GM12878 (cell line): ENCODE data around the gene TAF3. TPM values are rescaled to one million over a fixed set of nuclear protein-coding genes. Genes with fewer than 3 reads are reported as not detected.

Source experiments
- ATAC-seq: fragments of 200-7000 bp; cut with Tn5 transposase; 3 replicates; pipeline ENCODE4 v1.9.1; 2020; ENCODE audit warnings: mild to moderate bottlenecking, moderate library complexity
- BruUV-seq: library from RNA; stranded (reverse); fragments of 400-500 nt; replicated peaks from 2 replicates; lab custom pipeline; 2021; lab: Mats Ljungman, UMichigan
- CTCF ChIA-PET: fragments of 300-600 bp; sonication (Branson Sonifier 250); formaldehyde crosslinking; extraction: SDS; loops from one replicate; lab custom pipeline; 2021; ENCODE audit warnings: inconsistent platforms; lab: Yijun Ruan, JAX
- POLR2A ChIA-PET: fragments of 350-600 bp; formaldehyde crosslinking; extraction: SDS; loops from one replicate; lab custom pipeline; 2021; ENCODE audit warnings: inconsistent platforms; lab: Charles Lee
- RAD21 ChIA-PET: fragments of 300-600 bp; sonication (Branson Sonifier 250); formaldehyde crosslinking; loops from one replicate; lab custom pipeline; 2023; ENCODE audit warnings: antibody characterized with exemption; ENCODE audit not compliant: unreplicated experiment; lab: Charles Lee
- SMC1A ChIA-PET: fragments of 300-600 bp; sonication (Branson Sonifier 250); formaldehyde crosslinking; loops from one replicate; lab custom pipeline; 2023; ENCODE audit not compliant: unreplicated experiment, uncharacterized antibody; lab: Charles Lee
- DNase-seq: peaks from one replicate; pipeline ENCODE4 v3.0.0-alpha.2; 2011; ENCODE audit warnings: low read depth, low spot score
- FAIRE-seq: peaks from 3 replicates; lab custom pipeline; 2011; peaks lifted over from hg19 to GRCh38; lab: Jason Lieb, UNC
- H2AFZ ChIP-seq: 2 replicates; pipeline ENCODE4 v1.6.0; 2011; ENCODE audit warnings: low read depth, low read length, control low read depth; ENCODE audit not compliant: control insufficient read depth
- H3K27ac ChIP-seq: 2 replicates; pipeline ENCODE4 v1.5.1; 2011; ENCODE audit warnings: control low read depth; ENCODE audit not compliant: control insufficient read depth, insufficient read depth
- H3K27me3 ChIP-seq, 2 experiments: replicated peaks in 1 of 2; 2 replicates each; pipeline versions ENCODE4 v1.6.0 to v1.6.1; 2011; ENCODE audit warnings: low read length in 1 of 2; ENCODE audit not compliant: control insufficient read depth in 2 of 2, insufficient read depth in 2 of 2
- H3K36me3 ChIP-seq, 2 experiments: 2 replicates each; pipeline ENCODE4 v1.5.1; 2011; ENCODE audit warnings: low read length in 1 of 2; ENCODE audit not compliant: control insufficient read depth in 2 of 2, insufficient read depth in 2 of 2
- H3K4me1 ChIP-seq: 2 replicates; pipeline ENCODE4 v1.6.1; 2011; ENCODE audit warnings: mild to moderate bottlenecking, low read length, moderate library complexity, mixed read lengths; ENCODE audit not compliant: control insufficient read depth, insufficient read depth
- H3K4me2 ChIP-seq: 2 replicates; pipeline ENCODE4 v1.6.0; 2011; ENCODE audit warnings: control low read depth; ENCODE audit not compliant: control insufficient read depth, insufficient read depth
- H3K4me3 ChIP-seq: fragments of 200-600 bp; sonication (generic); 2 replicates; pipeline ENCODE4 v1.5.1; 2016
- H3K79me2 ChIP-seq: 2 replicates; pipeline ENCODE4 v1.6.0; 2011; ENCODE audit warnings: low read length; ENCODE audit not compliant: control insufficient read depth, insufficient read depth
- H3K9ac ChIP-seq: 2 replicates; pipeline ENCODE4 v1.8.0; 2011; ENCODE audit warnings: low read length, control low read depth, mixed read lengths; ENCODE audit not compliant: control insufficient read depth, insufficient read depth
- H3K9me3 ChIP-seq: replicated peaks from 3 replicates; pipeline ENCODE4 v1.5.1; 2011; ENCODE audit warnings: mild to moderate bottlenecking, low read length; ENCODE audit not compliant: control insufficient read depth, insufficient read depth
- H4K20me1 ChIP-seq: 2 replicates; pipeline ENCODE4 v1.6.0; 2011; ENCODE audit not compliant: control insufficient read depth, insufficient read depth
- EZH2 ChIP-seq: IDR thresholded peaks from 2 replicates; pipeline ENCODE4 v1.6.1; 2012; ENCODE audit warnings: low read depth, mild to moderate bottlenecking, control low read depth, inconsistent platforms, low read length, borderline replicate concordance; ENCODE audit not compliant: control insufficient read depth
- NRF1 ChIP-seq: conservative IDR thresholded peaks from 2 replicates; pipeline ENCODE4 v1.6.1; 2011; ENCODE audit warnings: mild to moderate bottlenecking, low read depth, low read length, improper control_type of control experiment
- SIX5 ChIP-seq: IDR thresholded peaks from 2 replicates; pipeline ENCODE4 v1.6.1; 2011; ENCODE audit warnings: mild to moderate bottlenecking, low read depth, low read length, moderate library complexity; ENCODE audit not compliant: severe bottlenecking
- TCF3 ChIP-seq: IDR thresholded peaks from 2 replicates; pipeline ENCODE4 v1.6.1; 2012; ENCODE audit warnings: low read depth, mild to moderate bottlenecking, low read length, borderline replicate concordance; ENCODE audit not compliant: insufficient read depth
- WGBS: methylation state at CpG from one replicate; pipeline ENCODE4 v1.1.6; 2016; ENCODE audit warnings: low lambda C conversion rate; ENCODE audit not compliant: insufficient replicate concordance, insufficient coverage; ENCODE audit errors: missing lambda C conversion rate; 5-methylcytosine and 5-hydroxymethylcytosine counted together
- in situ Hi-C: fragments of 300-500 bp; cut with MboI; formaldehyde crosslinking; loops from 9 replicates; pipeline ENCODE4 v1.14.3; 2018; ENCODE audit warnings: mixed read lengths
- intact Hi-C: fragments of 100-400 bp; cut with micrococcal nuclease; formaldehyde crosslinking; loops from one replicate; pipeline ENCODE4 v1.14.2; 2022; ENCODE audit not compliant: unreplicated experiment
- polyA plus RNA-seq, 11 experiments: library from polyadenylated mRNA; depleted of rRNA in 4 of 11; unstranded in 6 of 11; stranded (reverse) in 5 of 11; fragments of >200 nt; fragmentation: Nextera tagmentation in 4 of 11; fragmentation: Illumina TruSeq in 1 of 11; extraction: Ambion mirVana in 4 of 11; extraction: Trizol in 1 of 11; gene quantifications; 1 replicate in 1 of 11; 2 replicates in 10 of 11; pipeline versions ENCODE4 v1.2.1 to v1.2.3, GENCODE V29; 2011 to 2016; ENCODE audit warnings: inconsistent platforms in 2 of 11, missing spikeins in 2 of 11, low read depth in 1 of 11
- total RNA-seq, 4 experiments: library from RNA; depleted of rRNA in 3 of 4; stranded (reverse); fragments of >200 nt in 3 of 4; fragmentation: Illumina TruSeq in 1 of 4; extraction: Trizol in 1 of 4; gene quantifications; 2 replicates each; pipeline versions ENCODE4 v1.2.1 to v1.2.3, GENCODE V29; 2013 to 2021
- TF ChIP-seq, protein P1 (sequence below): fragments of 450-650 bp; formaldehyde crosslinking; IDR thresholded peaks from 2 replicates; pipeline ENCODE4 v1.4.0; 2022; ENCODE audit warnings: mild to moderate bottlenecking, moderate library complexity

TAF3 gene
- total and polyA plus RNA-seq, 10 of the 15 experiments (the other 5 are each of a cell fraction or from before 2014, with no cell fraction given) = 2.0 to 10.1 (median 3.7) TPM

DNA sequence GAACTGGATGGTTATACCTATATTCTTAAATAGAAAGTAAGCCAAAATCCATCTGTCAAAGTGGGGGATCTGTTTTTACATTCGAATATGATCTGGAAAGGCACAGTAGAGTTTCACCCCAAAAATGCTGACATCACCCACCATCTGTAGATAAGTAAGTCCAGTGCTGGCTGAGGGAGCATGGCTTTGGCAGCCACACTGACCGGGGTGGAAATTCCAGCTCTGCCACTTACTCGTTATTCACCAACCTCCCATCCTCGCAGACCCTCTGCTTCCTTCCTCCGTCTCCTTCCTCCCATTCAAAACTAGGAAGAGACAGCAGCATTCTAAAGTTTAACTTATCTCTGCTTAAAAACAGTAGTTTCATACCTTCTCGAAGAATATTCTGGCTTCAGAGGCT is 151.3 kb downstream of the TAF3 start:
- SMC1A ChIA-PET = no interaction called here
- intact Hi-C loops = no loop called here
- in situ Hi-C loops = no loop called here
- no peak overlapping the region for H3K9ac ChIP-seq
- CTCF ChIA-PET = no interaction called here
- POLR2A ChIA-PET = no interaction called here
- no peaks in the 10 kb centered on the region for H3K4me1 ChIP-seq
- BruUV-seq = no TSS peak
- H2AFZ ChIP-seq = no peak overlapping the region
- no peaks in the 10 kb centered on the region for H3K79me2 ChIP-seq
- H3K27ac ChIP-seq = no peak overlapping the region
- FAIRE-seq = no peak
- H3K4me3 ChIP-seq = no peak overlapping the region
- H3K36me3 ChIP-seq = peaks cover 0 to 2% of the 10 kb centered on the region in 2 experiments; a peak in 1 of 4 replicates
- TF ChIP-seq, protein P1, sequence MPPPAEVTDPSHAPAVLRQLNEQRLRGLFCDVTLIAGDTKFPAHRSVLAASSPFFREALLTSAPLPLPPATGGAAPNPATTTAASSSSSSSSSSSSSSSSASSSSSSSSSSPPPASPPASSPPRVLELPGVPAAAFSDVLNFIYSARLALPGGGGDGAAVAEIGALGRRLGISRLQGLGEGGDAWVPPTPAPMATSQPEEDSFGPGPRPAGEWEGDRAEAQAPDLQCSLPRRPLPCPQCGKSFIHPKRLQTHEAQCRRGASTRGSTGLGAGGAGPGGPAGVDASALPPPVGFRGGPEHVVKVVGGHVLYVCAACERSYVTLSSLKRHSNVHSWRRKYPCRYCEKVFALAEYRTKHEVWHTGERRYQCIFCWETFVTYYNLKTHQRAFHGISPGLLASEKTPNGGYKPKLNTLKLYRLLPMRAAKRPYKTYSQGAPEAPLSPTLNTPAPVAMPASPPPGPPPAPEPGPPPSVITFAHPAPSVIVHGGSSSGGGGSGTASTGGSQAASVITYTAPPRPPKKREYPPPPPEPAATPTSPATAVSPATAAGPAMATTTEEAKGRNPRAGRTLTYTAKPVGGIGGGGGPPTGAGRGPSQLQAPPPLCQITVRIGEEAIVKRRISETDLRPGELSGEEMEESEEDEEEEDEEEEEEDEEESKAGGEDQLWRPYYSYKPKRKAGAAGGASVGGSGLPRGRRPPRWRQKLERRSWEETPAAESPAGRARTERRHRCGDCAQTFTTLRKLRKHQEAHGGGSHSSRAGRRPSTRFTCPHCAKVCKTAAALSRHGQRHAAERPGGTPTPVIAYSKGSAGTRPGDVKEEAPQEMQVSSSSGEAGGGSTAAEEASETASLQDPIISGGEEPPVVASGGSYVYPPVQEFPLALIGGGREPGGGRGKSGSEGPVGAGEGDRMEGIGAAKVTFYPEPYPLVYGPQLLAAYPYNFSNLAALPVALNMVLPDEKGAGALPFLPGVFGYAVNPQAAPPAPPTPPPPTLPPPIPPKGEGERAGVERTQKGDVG (CRISPR knock-in tag) = no peak
- TF ChIP-seq NRF1 (no peak), TCF3 (no peak)
- H4K20me1 ChIP-seq = no peaks in the 10 kb centered on the region
- WGBS = 88% methylated on average over 6 of the region's 6 CpGs
- no peak for DNase-seq
- no peaks in the 10 kb centered on the region for H3K27me3 ChIP-seq
- no peaks in the 10 kb centered on the region for H3K9me3 ChIP-seq
- no peak overlapping the region for H3K4me2 ChIP-seq
- ATAC-seq = no peak
- RAD21 ChIA-PET = no interaction called here

DNA sequence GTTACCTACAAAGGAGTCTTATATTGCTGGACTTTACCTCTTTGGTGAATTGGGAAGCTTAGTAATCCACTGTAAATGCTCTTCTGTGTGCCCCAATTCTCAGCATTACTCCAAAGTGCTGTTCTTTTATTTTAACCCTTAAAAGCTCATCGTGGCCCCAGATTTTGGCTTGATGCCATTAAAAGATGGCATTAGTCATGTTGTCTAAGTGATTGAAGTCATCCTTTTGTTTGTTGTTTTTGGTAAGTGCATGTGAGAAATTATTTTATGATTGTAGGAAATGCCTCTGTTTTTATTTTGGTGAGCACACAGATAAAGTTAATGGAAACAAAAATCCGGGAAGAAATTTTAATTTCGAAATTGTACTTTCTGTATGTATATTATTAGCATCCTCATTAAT is 153.6 kb downstream of the TAF3 start:
- CTCF ChIA-PET = interaction anchor here (0.9 to 1.9 kb wide), 4 partner anchors 10 to 446 kb away, joined by 3 to 5 read pairs (median 4); no protein-coding TSS in a partner anchor
- FAIRE-seq = no peak
- POLR2A ChIA-PET = no interaction called here
- Histone ChIP-seq H3K4me2 (no peak overlapping the region), H3K9me3 (no peaks in the 10 kb centered on the region), H2AFZ (no peak overlapping the region), H4K20me1 (no peaks in the 10 kb centered on the region), H3K4me3 (no peak overlapping the region), H3K79me2 (no peaks in the 10 kb centered on the region), H3K27me3 (no peaks in the 10 kb centered on the region), H3K36me3 (no peaks in the 10 kb centered on the region; a peak in 1 of 4 replicates), H3K4me1 (no peaks in the 10 kb centered on the region), H3K27ac (no peak overlapping the region), H3K9ac (no peak overlapping the region)
- TF ChIP-seq SIX5 (no peak), EZH2 (no peak)
- no peak for ATAC-seq
- in situ Hi-C loops (no loop called here), intact Hi-C loops (no loop called here)
- RAD21 ChIA-PET = no interaction called here
- DNase-seq = no peak
- SMC1A ChIA-PET = interaction anchor here (1.3 to 1.5 kb wide), 2 partner anchors 12 to 287 kb away, joined by 3 read pairs; no protein-coding TSS in a partner anchor
- 93% methylated on average over 3 of the region's 3 CpGs for WGBS
- no TSS peak for BruUV-seq
